Right lobe of liver (tissue), 6 donors: ENCODE data around the gene TMPRSS2. TPM values are rescaled to one million over a fixed set of nuclear protein-coding genes. Genes with fewer than 3 reads are reported as not detected.

Experiments used
- ATAC-seq, 4 donors: fragments of 200-7000 bp; cut with Tn5 transposase; one replicate each; pipeline ENCODE4 v1.9.1; 2020; ENCODE audit warnings: mild to moderate bottlenecking in 4 of 4, moderate library complexity in 4 of 4
- DNase-seq, 3 donors: peaks; one replicate each; pipeline ENCODE4 v3.0.0-alpha.2; 2020
- H3K27ac ChIP-seq, 3 donors: fragments of 200-600 bp; one replicate each; pipeline ENCODE4 v1.8.0; 2022
- H3K27me3 ChIP-seq, 2 donors: fragments of 200-600 bp; one replicate each; pipeline ENCODE4 v1.8.0; 2022
- H3K36me3 ChIP-seq, 4 donors: fragments of 200-600 bp; sonication (generic) in 1 of 4; one replicate each; pipeline versions ENCODE4 v1.5.1 to v1.8.0; 2017 to 2022; ENCODE audit warnings: control low read depth in 1 of 4
- H3K4me1 ChIP-seq, 4 donors: fragments of 200-600 bp; sonication (generic) in 1 of 4; one replicate each; pipeline versions ENCODE4 v1.5.1 to v1.8.0; 2017 to 2022; ENCODE audit warnings: control low read depth in 1 of 4
- H3K4me3 ChIP-seq, 3 donors: fragments of 200-600 bp; one replicate each; pipeline ENCODE4 v1.8.0; 2022
- H3K9me3 ChIP-seq, 4 donors: fragments of 200-600 bp; sonication (generic) in 1 of 4; one replicate each; pipeline versions ENCODE4 v1.5.1 to v1.8.0; 2017 to 2022; ENCODE audit warnings: control low read depth in 1 of 4
- POLR2A ChIP-seq: fragments of 450-650 bp; IDR thresholded peaks from one replicate; pipeline ENCODE4 v1.6.1; 2017; ENCODE audit warnings: antibody characterized with exemption, mild to moderate bottlenecking
- WGBS: methylation state at CpG from one replicate; pipeline ENCODE4 v1.1.6; 2018; ENCODE audit warnings: low coverage, low lambda C conversion rate; ENCODE audit not compliant: insufficient coverage; ENCODE audit errors: missing lambda C conversion rate; 5-methylcytosine and 5-hydroxymethylcytosine counted together
- intact Hi-C, 2 donors: fragments of 100-400 bp; cut with DNase I; formaldehyde crosslinking; loops; one replicate each; pipeline versions ENCODE4 v1.11.2 to v1.14.1; 2022
- total RNA-seq, 6 experiments: library from RNA; depleted of rRNA in 2 of 6; stranded (reverse); fragments of >200 nt in 2 of 6; fragmentation: NEBNext Ultra II Directional in 3 of 6; extraction: Animal tissue kit (Norgen Biotek cat#: 25700) in 3 of 6; gene quantifications; one replicate each; pipeline versions ENCODE4 v1.1.0 to v1.2.4, GENCODE V29; 2016 to 2023
- TF ChIP-seq, protein P1 (sequence below), 4 donors: fragments of 200-600 bp in 3 of 4; fragments of 450-650 bp in 1 of 4; IDR thresholded peaks; one replicate each; pipeline versions ENCODE4 v1.5.1 to v1.8.0; 2016 to 2022; ENCODE audit warnings: antibody characterized with exemption in 4 of 4, mild to moderate bottlenecking in 2 of 4
- donor health status: DM: no; HTN: yes; CAD: no.
- donor health status: DM: no; HTN: no; CAD: no.
- donor health status: DM: no; HTN: no; CAD: no.
- donor health status: DM: no; HTN: yes; CAD: no.
- donor health status: DM: no; HTN: yes; CAD: no.

Gene TMPRSS2
- total RNA-seq, 6 experiments from 2014 or later: 19.3 to 53.7 (median 20.8) TPM

DNA sequence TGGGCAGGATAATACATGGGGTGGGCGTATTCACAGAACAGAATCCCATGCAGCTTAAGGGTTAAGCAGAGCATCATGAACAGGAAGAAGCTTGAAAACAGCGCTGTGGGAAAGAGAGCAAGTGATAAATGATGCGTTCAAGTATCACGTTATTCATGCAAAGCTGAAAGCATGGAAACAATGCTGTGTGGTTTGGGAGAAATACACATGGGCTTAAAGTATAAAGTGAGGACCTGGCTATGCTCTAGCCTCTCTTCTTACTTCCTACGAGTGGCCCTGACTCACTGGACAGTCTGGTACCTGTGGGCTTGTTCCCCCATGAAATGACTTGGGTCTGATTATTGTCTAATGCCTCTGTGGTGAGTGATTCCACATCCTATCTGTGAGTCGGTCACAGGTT lies 25.7 kb downstream of the TMPRSS2 start:
- DNase-seq: no peak
- H3K27ac ChIP-seq: no peak overlapping the region
- ATAC-seq: no peak

DNA sequence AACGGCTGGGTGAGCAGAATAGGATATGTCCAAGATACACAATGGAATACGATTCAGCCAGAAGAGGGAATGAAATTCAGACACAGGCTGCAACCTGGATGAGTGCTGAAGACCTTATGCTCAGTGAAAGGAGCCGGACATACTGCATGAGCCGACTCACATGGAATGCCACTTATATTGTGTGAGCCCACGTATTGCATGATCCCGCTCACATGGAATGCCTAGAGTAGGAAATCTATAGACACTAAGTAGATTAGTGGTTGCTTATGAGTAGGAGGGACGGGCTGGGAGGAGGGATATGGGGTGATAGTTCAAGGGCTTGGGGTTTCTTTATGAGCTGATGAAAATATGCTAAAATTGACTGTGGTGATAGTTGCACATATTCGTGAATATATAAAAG lies 26.8 kb downstream of the TMPRSS2 start:
- no peak overlapping the region for H3K27ac ChIP-seq
- no peak overlapping the region for H3K4me3 ChIP-seq
- H3K36me3 ChIP-seq: peaks cover 0 to 5% (median 2%) of the 10 kb centered on the region in 4 donors
- H3K9me3 ChIP-seq: no peaks in the 10 kb centered on the region
- ATAC-seq (no peak), DNase-seq (no peak)
- H3K27me3 ChIP-seq: no peaks in the 10 kb centered on the region
- intact Hi-C loops: no loop called here
- peaks cover 0 to 29% (median 13%) of the 10 kb centered on the region in 4 donors for H3K4me1 ChIP-seq
- WGBS: 87% methylated on average over 7 of the region's 8 CpGs
- TF ChIP-seq POLR2A: no peak
- TF ChIP-seq, protein P1, sequence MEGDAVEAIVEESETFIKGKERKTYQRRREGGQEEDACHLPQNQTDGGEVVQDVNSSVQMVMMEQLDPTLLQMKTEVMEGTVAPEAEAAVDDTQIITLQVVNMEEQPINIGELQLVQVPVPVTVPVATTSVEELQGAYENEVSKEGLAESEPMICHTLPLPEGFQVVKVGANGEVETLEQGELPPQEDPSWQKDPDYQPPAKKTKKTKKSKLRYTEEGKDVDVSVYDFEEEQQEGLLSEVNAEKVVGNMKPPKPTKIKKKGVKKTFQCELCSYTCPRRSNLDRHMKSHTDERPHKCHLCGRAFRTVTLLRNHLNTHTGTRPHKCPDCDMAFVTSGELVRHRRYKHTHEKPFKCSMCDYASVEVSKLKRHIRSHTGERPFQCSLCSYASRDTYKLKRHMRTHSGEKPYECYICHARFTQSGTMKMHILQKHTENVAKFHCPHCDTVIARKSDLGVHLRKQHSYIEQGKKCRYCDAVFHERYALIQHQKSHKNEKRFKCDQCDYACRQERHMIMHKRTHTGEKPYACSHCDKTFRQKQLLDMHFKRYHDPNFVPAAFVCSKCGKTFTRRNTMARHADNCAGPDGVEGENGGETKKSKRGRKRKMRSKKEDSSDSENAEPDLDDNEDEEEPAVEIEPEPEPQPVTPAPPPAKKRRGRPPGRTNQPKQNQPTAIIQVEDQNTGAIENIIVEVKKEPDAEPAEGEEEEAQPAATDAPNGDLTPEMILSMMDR (IDR thresholded peaks at IDR 0.05): no peak

More for the DNA sequence above, 25.7 kb downstream of the TMPRSS2 start:
- TF ChIP-seq POLR2A: no peak
- TF ChIP-seq, protein P1 (IDR thresholded peaks at IDR 0.05): no peak
- Histone ChIP-seq H3K27me3 (no peaks in the 10 kb centered on the region), H3K4me1 (peaks cover 0 to 29% (median 13%) of the 10 kb centered on the region in 4 donors), H3K36me3 (peaks cover 0 to 7% (median 3%) of the 10 kb centered on the region in 4 donors), H3K9me3 (no peaks in the 10 kb centered on the region), H3K4me3 (no peak overlapping the region)
- intact Hi-C loops: no loop called here
- 45% methylated on average over 6 of the region's 6 CpGs for WGBS

DNA sequence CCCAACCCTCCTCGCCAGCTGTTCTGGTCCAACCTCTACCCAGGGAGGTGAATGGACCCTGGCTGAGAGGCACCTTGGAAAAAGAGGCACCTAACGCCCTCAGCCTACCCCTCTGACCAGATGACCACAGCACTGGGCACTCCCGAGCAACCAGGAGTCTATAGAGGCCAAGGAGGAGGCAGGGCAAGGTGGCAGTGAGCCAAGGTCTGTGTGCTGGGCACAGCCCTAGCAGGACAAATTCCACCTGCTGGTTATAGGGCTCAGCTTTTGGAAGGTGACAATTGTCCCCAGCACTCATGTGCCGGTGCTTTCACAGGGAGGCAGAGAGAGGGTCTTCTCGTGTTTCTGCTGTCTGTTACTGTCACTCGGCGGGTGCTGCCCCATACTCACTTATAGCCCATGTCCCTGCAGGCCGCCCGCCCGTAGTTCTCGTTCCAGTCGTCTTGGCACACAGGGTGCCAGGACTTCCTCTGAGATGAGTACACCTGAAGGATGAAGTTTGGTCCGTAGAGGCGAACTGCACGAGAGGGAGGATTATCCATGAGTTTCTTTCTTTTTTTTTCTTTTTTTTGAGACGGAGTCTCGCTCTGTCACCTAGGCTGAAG lies 27.8 kb downstream of the TMPRSS2 start:
- Histone ChIP-seq H3K4me3 (peak overlapping the region in 1 of 3 donors; percentile 10), H3K27ac (peak overlapping the region in 1 of 3 donors; percentile 21), H3K4me1 (peaks cover 0 to 29% (median 13%) of the 10 kb centered on the region in 4 donors), H3K27me3 (no peaks in the 10 kb centered on the region), H3K36me3 (peaks cover 0 to 5% (median 2%) of the 10 kb centered on the region in 4 donors), H3K9me3 (no peaks in the 10 kb centered on the region)
- WGBS: 42% methylated on average over 14 of the region's 17 CpGs
- peak; percentile 74 to 87 (median 86) for ATAC-seq
- intact Hi-C loops: no loop called here
- peak; percentile 81 to 92 (median 91) for DNase-seq
- TF ChIP-seq POLR2A: no peak
- TF ChIP-seq, protein P1 (IDR thresholded peaks at IDR 0.05): peak in 1 of 4 donors; percentile 16

DNA sequence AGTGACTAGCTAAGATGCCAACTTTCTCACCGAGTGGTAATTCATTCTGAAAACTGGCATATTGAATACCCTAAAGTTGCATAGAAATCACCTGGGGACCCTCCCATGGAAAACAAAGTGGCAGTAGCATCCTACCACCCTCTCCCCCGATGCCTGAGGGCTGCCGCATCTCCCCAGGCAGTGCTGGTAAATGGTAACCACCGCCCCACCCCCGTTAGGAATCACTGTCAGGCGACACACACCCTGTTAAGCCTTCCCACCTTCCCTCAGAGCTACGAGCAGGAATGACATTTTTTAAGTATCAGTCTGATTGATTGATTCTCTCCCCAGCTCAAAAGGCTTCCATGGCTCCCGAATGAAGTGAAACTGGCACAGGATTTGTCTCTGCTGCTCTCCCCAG lies 28.3 kb downstream of the TMPRSS2 start:
- intact Hi-C loops: no loop called here
- 49% methylated on average over 4 of the region's 8 CpGs for WGBS
- H3K36me3 ChIP-seq: peaks cover 0 to 5% (median 2%) of the 10 kb centered on the region in 4 donors

More for the DNA sequence above, 28.3 kb downstream of the TMPRSS2 start:
- H3K4me3 ChIP-seq: peak overlapping the region in 1 of 3 donors; percentile 10
- TF ChIP-seq POLR2A: no peak
- TF ChIP-seq, protein P1 (IDR thresholded peaks at IDR 0.05): no peak
- no peaks in the 10 kb centered on the region for H3K27me3 ChIP-seq
- ATAC-seq (no peak), DNase-seq (no peak)
- H3K27ac ChIP-seq: peak overlapping the region in 1 of 3 donors; percentile 21
- H3K9me3 ChIP-seq: no peaks in the 10 kb centered on the region
- H3K4me1 ChIP-seq: peaks cover 0 to 29% (median 13%) of the 10 kb centered on the region in 4 donors
